Stimulated activated memory B cell treated with anti-CD40 and anti-IgM and Interleukin-4, amounts not matched to agents 10 μg/mL and 1 μg/mL and 100 μg/mL, for 72 hours (primary cell): ENCODE results near the gene PDE9A.

Experiments used
- ATAC-seq: fragments of 150-1000 bp; cut with Tn5 transposase; 2 replicates; pipeline ENCODE4 v1.10.0; 2021
- H3K27ac Mint-ChIP-seq: one replicate; pipeline ENCODE4 v1.8.0; 2022; ENCODE audit warnings: mild to moderate bottlenecking, mixed read lengths
- H3K27me3 Mint-ChIP-seq: one replicate; pipeline ENCODE4 v1.8.0; 2022; ENCODE audit warnings: mixed read lengths
- H3K36me3 Mint-ChIP-seq: one replicate; pipeline ENCODE4 v1.8.0; 2022; ENCODE audit warnings: mixed read lengths
- H3K4me1 Mint-ChIP-seq: one replicate; pipeline ENCODE4 v1.8.0; 2022; ENCODE audit warnings: mixed read lengths
- H3K4me3 Mint-ChIP-seq: one replicate; pipeline ENCODE4 v1.8.0; 2022; ENCODE audit warnings: mild to moderate bottlenecking, moderate library complexity, mixed read lengths
- H3K9me3 Mint-ChIP-seq: one replicate; pipeline ENCODE4 v1.8.0; 2022; ENCODE audit warnings: mixed read lengths

Gene PDE9A

DNA sequence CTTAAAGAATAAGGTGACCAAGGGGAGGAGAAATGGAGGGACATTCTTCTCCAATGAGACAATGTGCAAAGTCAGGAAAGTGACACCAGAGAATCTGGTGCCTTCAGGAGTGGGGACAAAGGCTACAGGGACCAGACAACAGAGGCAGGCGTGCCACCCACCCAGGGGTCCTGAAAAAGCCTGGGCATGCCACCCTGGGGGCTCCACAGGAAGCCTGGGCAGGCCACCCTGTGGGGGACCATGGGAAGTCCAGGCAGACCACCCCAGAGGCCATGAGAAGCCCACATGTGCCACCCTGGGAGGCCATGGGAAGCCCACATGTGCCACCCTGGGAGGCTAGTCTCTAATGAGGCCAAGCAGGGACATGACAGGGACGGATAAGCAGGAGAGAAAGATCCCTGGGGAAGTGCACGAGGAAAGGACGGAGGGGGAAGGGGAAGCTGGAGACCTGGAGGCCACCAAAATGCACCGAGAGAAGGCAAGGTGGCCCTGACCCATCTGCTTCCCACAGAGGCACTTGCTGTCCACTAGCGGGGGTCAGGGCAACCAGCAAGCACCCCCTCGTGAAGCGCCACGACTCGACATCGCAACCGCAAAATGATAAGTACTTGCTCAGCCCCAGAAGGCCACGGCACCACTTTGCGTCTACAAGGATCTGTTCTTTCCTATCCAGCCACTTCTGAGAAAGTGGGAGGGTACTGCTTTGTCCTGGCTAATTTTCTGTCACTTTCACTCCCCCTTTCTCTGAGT, 7.2 kb upstream of the PDE9A start:
- Mint-ChIP-seq H3K9me3 (no peaks in the 10 kb centered on the region), H3K36me3 (no peaks in the 10 kb centered on the region), H3K4me1 (no peaks in the 10 kb centered on the region), H3K4me3 (no peak overlapping the region), H3K27ac (no peak overlapping the region), H3K27me3 (peaks cover 42% of the 10 kb centered on the region)
- no peak for ATAC-seq

DNA sequence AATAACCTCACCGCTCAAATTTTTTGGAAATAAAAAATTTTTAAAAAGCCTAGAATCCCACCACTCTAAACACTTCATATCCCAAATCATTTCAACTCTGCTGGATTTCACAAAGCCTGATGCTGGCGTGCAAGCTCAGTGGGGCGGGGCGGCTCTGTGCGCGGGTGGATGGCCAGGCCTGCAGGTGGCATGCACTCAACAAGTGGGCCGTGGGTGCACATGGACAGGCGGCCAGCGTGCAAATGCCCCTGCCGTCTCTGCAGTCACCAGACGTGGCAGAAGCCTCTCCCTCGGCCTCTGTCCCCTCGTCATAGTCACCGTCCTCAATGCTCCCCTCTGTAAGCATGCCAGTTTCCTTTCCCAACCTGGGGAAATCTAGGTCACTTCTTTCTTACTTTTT, 6.6 kb upstream of the PDE9A start:
- Mint-ChIP-seq H3K4me3 (no peak overlapping the region), H3K27me3 (peaks cover 43% of the 10 kb centered on the region), H3K4me1 (no peaks in the 10 kb centered on the region), H3K27ac (no peak overlapping the region), H3K36me3 (no peaks in the 10 kb centered on the region), H3K9me3 (no peaks in the 10 kb centered on the region)
- no peak for ATAC-seq

DNA sequence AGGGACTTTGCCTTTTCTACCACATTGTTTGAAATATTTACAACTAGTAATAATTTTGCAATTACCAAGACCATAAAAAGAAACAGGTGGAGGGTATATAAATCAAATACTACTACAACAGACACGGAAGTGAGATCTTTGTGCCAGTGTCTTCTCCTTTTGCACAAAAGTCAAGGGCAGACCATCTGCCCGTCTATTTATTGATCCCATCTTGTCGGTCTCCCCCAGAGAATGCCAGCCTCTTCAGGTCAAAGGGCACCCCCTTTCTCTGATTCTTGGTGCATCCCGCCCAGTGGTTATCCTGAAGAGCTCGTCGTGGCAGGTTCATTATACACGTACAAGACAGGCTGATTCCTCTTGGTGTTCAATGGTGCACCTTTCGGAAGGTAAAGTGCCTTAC, 4.8 kb upstream of the PDE9A start:
- Mint-ChIP-seq H3K27ac (no peak overlapping the region), H3K9me3 (no peaks in the 10 kb centered on the region), H3K27me3 (peaks cover 46% of the 10 kb centered on the region), H3K4me3 (no peak overlapping the region), H3K36me3 (no peaks in the 10 kb centered on the region), H3K4me1 (peaks cover 15% of the 10 kb centered on the region)
- ATAC-seq: no peak

DNA sequence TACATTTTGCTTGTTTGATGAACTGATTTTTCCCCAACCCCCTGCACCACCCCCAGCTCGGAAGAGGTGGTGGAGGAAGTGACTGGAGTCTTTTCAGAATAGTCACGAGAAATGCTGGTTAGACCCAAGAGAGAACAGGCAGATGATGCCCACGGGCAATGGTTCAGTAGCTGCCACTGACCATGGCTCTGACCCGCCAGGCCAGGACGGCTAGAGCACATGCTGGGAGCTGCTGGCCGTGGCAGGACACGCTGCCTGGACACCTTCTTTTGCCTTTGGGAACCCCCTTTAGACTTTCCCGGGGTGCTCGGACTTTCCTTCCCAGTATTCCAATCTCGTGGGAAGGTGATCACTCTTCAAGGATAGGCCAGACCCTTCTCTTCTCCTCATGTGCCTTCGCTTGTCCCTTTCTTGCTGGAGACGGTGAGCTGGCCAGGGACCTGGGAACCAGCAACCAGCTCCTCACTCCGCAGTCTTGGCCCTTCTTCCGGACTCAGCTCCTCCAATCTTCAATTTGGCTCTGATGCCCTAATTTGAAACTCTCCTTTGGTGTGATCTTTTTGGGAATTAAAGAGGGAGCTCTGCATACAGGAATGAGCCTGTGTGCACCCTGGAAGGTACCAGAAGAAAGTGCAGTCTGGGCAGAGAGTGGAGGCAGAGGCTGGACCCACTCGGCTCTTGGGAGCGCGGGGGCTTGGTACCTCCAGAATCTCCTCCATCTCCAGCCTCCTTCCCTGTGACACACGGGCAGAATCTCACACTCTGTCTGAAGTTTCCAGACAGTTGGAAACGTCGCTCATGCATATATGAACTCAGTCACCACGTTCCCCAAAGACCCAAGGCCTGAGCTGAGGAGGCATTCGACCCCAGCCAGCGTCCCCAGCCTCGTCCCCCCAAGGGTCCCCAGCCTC, 4.0 kb upstream of the PDE9A start:
- Mint-ChIP-seq H3K4me3 (no peak overlapping the region), H3K9me3 (no peaks in the 10 kb centered on the region), H3K4me1 (peaks cover 16% of the 10 kb centered on the region), H3K27ac (no peak overlapping the region), H3K27me3 (peaks cover 47% of the 10 kb centered on the region), H3K36me3 (no peaks in the 10 kb centered on the region)
- no peak for ATAC-seq

DNA sequence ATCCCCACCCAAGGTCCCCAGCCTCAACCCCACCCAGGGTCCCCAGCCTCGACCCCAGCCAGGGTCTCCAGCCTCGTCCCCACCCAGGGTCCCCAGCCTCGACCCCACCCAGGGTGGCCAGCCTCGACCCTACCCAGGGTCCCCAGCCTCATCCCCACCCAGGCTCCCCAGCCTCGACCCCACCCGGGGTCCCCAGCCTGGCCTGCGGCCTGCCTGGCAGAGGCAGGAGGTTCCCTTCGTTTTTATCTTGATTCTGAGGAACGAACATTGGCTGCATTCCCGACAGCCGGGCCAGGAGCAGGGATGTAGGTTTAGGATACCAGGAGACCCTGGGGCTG, 3.4 kb upstream of the PDE9A start:
- ATAC-seq: no peak
- Mint-ChIP-seq H3K36me3 (no peaks in the 10 kb centered on the region), H3K27ac (no peak overlapping the region), H3K4me1 (peaks cover 22% of the 10 kb centered on the region), H3K4me3 (no peak overlapping the region), H3K27me3 (peaks cover 48% of the 10 kb centered on the region), H3K9me3 (no peaks in the 10 kb centered on the region)

DNA sequence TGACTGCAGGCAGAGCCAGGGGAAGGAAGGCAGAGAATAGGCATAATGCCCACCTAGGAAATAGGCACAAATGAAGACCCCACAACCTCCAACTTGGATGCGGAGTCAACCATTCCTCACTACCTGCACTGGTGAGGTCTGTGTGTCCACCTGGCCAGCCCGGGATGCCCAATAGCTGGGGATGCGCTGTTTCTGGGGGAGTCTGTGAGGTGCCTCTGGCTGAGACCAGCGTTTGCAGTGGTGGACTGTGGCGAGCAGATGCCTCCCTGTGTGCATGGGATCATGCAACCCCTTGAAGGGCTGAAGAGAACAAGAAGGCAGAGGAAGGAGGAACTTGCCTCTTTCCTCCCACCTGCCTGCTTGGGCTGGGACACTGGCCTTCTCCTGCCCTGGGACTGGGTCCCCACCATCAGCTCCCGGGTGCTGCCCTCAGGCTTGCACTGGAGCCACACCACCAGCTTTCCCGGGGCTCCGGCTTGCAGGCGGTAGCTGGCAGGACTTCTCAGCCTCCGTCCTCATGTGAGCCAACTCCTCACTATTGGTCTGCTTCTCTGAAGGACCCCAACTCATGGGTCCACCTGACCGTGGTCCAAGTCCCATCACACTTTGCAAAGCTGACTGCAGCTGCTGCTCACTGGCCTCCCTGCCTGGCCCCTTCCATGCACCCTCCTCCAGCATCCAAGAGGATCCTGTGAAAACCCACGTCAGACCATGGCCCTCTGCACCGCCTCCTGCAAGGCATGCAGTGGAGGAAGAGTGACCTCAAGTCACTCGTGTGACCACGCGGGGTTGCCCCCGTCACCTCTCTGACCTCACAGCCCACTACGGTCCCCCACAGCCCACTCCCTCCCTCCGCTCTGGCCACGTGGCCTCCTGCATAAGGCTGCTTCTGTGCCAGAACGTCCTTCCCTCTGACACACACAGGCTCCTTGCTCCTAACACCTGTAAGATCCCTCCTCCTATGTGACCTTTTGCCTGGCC, 2.7 kb upstream of the PDE9A start:
- no peak overlapping the region for H3K4me3 Mint-ChIP-seq

DNA sequence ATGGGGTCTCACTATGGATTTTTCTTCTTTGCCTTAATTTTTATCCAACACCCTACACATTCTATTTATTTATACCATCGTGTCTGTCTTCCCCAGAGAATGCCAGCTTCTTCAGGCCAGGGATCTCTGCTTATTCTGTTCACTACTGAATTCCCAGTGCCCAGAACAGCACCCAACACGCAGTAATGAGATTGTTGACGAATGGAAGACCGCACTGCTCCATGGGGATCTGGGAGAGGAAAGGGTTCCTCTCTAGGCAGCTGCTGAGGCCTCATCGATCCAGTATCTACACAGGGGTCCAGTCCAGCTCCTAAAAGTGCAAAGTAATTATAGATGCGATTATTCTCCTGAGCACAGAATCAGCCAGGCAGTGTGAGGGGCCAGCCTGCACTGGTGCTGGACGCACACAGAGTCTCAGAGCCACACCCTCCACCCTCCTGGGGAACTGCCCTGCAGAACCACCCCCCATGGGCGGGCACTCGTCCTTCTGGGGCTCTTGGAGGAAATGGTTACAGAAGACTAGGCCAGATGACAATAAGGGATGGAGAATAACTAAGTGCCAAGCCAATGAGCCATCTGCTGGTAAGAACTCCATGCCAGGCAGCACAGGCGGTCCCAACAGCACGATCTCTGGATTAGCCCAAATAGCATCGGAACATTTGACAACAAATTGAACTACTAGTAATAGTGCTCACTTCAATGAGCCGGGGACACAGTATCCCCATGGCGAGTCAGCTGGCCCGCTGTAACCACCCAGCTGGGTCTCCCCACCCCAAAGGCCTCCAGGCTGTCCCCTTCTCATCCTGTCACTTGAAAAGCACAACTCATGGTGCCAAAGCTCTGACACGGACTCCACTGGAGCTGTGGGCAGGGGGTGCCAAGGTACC, 1.7 kb upstream of the PDE9A start:
- Mint-ChIP-seq H3K36me3 (no peaks in the 10 kb centered on the region), H3K27me3 (peaks cover 51% of the 10 kb centered on the region), H3K9me3 (no peaks in the 10 kb centered on the region), H3K4me1 (peaks cover 33% of the 10 kb centered on the region), H3K27ac (no peak overlapping the region), H3K4me3 (no peak overlapping the region)
- no peak for ATAC-seq

More for the DNA sequence above, 2.7 kb upstream of the PDE9A start:
- no peak for ATAC-seq
- Mint-ChIP-seq H3K4me1 (peaks cover 29% of the 10 kb centered on the region), H3K27ac (no peak overlapping the region), H3K36me3 (no peaks in the 10 kb centered on the region), H3K9me3 (no peaks in the 10 kb centered on the region), H3K27me3 (peaks cover 48% of the 10 kb centered on the region)

DNA sequence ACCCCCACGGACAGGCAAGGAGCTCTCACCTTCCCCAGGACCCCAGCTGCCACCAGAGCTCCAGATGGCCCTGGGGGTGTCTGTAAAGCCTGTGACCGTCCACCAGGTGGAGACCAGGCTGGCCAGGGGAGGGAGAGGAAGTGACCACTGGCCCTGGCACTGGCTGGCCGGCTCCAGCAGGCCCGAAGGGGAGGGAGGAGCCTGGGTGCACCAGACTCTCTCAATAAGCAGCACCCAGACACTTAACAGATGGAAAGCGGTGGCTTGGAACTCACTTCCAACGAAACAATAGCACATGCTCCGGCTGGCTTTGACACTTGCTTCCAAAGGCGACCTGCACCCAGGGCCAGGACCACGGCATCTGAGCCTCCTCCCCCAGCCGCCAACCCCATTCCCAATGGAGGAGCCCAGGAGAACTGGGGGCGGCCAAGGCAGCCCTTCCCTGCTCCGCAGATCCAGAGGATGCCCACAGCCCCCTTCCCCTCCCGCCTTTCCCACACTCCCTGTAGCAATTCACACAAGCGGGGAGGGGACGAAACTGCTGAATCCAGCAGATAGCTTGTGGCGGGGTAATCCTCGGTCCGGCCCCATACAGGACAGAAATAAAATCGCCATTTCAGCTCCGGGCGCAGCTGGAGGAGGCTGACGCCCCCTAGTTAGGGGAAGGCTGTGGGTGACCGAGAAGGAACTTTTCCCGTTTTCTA, 742 bp upstream of the PDE9A start:
- peaks cover 59% of the 10 kb centered on the region for H3K27me3 Mint-ChIP-seq
- peak overlapping the region; percentile 78 for H3K4me3 Mint-ChIP-seq
- no peaks in the 10 kb centered on the region for H3K9me3 Mint-ChIP-seq
- H3K4me1 Mint-ChIP-seq: peaks cover 33% of the 10 kb centered on the region
- ATAC-seq: no peak
- H3K36me3 Mint-ChIP-seq: no peaks in the 10 kb centered on the region
- H3K27ac Mint-ChIP-seq: peak overlapping the region; percentile 50

DNA sequence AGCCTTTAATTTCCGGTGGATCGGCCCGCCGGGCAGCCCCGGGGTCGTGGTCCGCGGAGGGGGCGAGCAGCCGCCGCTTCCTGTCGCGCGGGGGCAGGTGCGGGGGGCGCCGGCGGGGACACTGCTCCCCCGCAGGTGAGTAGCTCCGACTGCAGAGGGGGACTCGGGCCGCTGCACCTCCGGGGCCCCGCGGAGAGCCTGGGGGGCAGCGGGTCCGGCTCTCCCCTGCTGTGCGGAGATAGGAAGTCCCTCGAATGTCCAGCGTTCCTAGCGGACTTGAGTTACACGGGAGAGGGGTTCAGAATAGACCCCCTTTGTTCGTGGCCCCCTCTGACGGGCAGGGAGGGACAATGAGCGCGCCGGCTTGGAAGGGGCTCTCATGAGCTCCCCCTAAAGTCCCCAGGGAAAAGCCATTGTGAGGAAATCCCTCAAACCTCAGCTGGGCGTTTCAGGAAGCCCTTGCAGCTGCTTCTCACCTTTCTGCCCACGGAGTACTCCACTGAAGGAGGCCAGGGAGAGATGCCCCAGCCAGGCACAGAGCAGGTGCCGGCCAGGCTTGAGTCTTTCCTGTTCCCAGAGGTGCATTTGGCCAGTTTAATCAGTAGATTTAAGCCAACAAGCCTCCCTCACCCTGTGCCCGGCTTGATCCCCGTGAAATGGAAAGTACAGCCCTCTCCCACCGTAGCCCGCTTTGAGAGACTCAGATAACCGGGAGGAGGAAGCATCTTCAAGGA, 925 bp downstream of the PDE9A start:
- Mint-ChIP-seq H3K27ac (no peak overlapping the region), H3K36me3 (no peaks in the 10 kb centered on the region), H3K4me3 (peak overlapping the region; percentile 12), H3K27me3 (peaks cover 72% of the 10 kb centered on the region), H3K9me3 (no peaks in the 10 kb centered on the region), H3K4me1 (peaks cover 47% of the 10 kb centered on the region)
- no peak for ATAC-seq

DNA sequence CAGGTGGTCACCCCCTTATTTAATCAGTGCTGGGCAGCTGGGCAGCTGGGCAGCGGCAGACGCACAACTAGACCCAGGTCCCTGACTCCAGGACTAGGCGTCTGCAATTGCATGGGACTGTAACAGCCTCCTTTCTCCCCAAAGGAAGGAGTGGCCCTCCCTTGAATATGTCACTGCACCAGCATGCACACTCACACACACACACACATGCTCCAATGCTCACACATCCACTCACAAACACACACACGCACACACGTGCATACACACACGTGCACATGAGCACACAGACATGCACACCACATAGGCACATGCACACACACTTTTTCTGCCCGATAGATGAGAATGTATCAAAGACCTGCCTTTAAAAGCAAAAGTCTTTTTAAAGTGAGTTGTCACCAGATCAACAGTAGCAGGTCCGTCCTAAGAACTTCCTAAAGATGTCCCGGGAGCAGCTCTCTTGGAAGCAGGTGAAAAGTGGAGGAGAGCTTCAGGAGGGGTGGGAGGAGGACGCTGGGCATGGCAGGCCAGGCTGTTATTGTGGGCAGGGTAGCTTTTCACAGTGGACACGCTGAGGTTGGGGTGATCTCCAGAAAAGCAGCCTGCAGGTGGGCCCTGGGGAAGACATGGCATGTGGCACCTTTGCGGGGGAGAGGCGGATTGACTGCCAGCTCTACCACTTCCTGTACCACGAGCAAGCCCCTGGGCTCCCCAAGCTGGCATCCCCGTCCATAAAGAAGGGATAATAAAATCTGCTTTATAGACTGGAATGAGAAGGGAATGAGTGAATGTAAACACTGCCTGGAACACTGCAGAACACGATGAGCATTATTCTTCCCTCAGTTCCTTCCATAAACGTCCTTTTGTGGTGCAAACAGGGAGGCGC, 1.7 kb downstream of the PDE9A start:
- no peak for ATAC-seq

DNA sequence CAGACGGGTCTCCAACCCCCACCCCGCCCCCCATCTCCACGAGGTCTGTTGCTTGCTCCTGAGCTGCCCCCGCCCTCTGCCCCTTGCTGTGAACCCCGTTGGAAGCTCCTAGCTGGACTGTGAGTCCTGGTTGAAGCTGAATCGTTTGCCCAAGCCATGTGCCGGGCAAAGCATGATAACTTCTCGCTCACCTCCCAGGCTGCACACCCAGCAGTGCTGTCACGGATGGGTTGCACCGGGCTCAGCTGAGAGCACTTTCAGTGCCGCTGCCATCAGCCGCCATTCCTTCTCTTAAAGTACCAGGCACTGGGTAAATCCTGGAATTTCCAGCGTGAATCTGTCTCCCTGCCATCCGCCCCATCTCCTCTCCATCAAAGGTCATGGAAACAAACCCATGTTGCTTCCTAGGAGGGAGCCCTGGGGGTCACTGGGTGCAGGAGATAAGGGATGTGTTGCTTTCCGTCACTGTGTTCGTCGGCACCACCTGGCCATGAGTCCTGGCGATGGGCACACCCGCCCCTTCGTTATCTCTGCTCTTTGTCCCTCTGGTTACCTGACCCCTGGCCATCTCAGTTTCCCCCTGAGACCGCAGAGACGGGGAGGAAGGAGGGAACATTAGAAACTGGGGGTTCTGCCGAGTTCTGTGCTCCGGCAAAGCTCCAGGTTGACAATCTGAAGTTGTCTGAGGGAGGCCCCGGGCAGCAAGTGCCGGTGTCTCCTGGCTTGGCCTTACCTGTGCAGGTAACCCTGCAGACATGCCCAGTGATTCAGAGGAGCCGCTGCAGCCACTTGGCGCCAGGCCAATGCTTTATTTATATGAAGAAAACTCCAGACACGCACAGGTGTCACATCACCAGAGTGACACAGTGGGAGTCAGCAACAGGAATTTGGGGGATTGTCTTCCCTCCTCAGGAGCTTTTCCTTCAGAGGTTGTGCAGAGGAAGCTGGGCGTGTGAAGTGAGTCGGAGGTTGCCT, 2.7 kb downstream of the PDE9A start:
- Mint-ChIP-seq H3K9me3 (no peaks in the 10 kb centered on the region), H3K36me3 (no peaks in the 10 kb centered on the region), H3K4me1 (peaks cover 53% of the 10 kb centered on the region), H3K27ac (no peak overlapping the region), H3K4me3 (no peak overlapping the region), H3K27me3 (peaks cover 69% of the 10 kb centered on the region)
- ATAC-seq: no peak

More for the DNA sequence above, 1.7 kb downstream of the PDE9A start:
- Mint-ChIP-seq H3K4me3 (peak overlapping the region; percentile 5), H3K36me3 (no peaks in the 10 kb centered on the region), H3K4me1 (peaks cover 52% of the 10 kb centered on the region), H3K27ac (no peak overlapping the region), H3K27me3 (peaks cover 72% of the 10 kb centered on the region), H3K9me3 (no peaks in the 10 kb centered on the region)

DNA sequence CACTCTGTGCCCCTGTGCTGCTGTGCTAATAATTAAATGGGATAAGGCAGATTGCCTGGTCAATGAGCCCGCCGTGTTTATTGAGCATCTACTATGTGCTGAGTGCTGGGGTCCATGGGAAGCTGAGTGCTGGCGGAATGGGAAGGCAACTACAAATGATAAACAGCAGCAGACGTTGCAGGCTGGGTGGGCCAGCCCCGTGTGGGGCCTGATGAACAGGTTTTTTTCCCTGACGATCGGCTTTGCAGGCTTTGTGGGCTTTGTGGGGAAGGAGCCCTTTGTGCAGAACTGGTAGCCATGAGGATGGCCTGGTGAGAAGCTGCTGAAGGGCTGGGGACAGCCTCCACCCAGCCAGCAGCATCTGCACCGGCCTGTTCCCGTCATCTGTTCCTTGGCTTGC, 3.5 kb downstream of the PDE9A start:
- Mint-ChIP-seq H3K4me1 (peaks cover 61% of the 10 kb centered on the region), H3K27me3 (peaks cover 61% of the 10 kb centered on the region)

More for the DNA sequence above, 3.5 kb downstream of the PDE9A start:
- ATAC-seq: no peak
- Mint-ChIP-seq H3K4me3 (no peak overlapping the region), H3K36me3 (no peaks in the 10 kb centered on the region), H3K9me3 (no peaks in the 10 kb centered on the region), H3K27ac (no peak overlapping the region)
